Neural progenitor cell (in vitro differentiated cells): Measurements from ENCODE around the gene MTAP.

Experiments
- CTCF ChIP-seq: fragments of 200-600 bp; sonication (generic); IDR thresholded peaks from 2 replicates; pipeline ENCODE4 v1.5.1; 2017; ENCODE audit warnings: antibody characterized with exemption, mild to moderate bottlenecking
- EZH2 ChIP-seq: fragments of 200-600 bp; sonication (generic); IDR thresholded peaks from 2 replicates; pipeline ENCODE4 v1.6.1; 2017; ENCODE audit warnings: antibody characterized with exemption, mild to moderate bottlenecking, moderate library complexity
- EZH2phosphoT487 ChIP-seq: fragments of 200-600 bp; sonication (generic); IDR thresholded peaks from 2 replicates; pipeline ENCODE4 v1.6.1; 2017; ENCODE audit warnings: antibody characterized with exemption

GRCh38 chr9:21967702-21968101, 165.3 kb downstream of the MTAP start:
- TF ChIP-seq CTCF (no peak), EZH2phosphoT487 (no peak), EZH2 (no peak)
